DMS153 treated with DMSO at 0.1 percent for 48 hours (cell line): Measurements from ENCODE around the gene NR2F2.

Experiments
- DNase-seq: peaks from one replicate; lab custom pipeline; 2025; ENCODE audit not compliant: unreplicated experiment; lab: John Stamatoyannopoulos, UW

NR2F2 gene

GRCh38 chr15:96316953-96317629 lies 13.4 kb upstream of the NR2F2 start:
- no peak for DNase-seq

GRCh38 chr15:96320107-96320506 lies 10.4 kb upstream of the NR2F2 start:
- DNase-seq = no peak

DNA sequence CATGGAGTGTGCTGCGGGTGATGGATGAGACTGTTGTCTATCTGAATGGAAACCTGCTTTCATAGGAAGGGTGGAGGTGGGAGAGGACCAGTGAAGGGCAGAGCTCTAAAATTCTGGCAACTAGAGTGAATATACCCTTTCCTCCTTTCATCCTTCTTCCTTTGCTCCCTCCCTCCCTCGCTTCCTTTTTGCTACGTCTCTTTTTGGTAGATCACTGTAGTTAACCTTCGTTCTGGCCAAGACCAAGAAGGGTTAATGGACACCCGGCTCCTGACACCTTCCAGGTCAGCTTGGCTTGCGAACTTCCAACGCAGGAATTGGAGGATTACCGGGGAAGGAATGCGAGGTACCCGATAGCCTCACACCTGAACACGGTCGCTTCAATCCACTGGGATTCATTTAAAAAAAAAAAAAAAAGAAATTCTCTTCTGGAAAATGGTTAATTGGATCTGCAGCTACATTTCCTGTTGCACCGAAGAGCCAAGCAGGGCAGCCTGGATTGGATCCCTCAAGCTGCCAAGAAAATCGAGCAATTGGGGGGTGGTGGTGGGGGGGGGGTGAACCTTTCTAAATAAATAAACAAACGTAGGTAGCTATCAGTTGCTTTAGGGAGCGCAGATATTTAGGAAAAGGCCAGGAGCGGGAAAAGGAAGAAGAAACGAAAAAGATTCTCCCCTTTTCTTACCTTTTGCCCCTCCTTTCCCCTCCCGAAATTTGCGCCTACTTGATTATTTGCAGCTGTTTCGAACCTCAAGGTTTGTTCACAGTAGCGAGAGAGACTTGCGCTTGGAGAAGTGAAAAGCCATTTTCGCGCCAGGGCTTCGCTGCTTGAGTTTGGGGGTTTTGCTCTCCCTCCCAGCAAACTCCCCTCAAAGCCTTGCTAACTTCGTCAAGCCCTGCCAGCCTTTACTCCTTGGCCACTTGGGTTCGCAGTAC lies 9.5 kb upstream of the NR2F2 start:
- no peak for DNase-seq

GRCh38 chr15:96321639-96322535 lies 8.6 kb upstream of the NR2F2 start:
- no peak for DNase-seq

DNA sequence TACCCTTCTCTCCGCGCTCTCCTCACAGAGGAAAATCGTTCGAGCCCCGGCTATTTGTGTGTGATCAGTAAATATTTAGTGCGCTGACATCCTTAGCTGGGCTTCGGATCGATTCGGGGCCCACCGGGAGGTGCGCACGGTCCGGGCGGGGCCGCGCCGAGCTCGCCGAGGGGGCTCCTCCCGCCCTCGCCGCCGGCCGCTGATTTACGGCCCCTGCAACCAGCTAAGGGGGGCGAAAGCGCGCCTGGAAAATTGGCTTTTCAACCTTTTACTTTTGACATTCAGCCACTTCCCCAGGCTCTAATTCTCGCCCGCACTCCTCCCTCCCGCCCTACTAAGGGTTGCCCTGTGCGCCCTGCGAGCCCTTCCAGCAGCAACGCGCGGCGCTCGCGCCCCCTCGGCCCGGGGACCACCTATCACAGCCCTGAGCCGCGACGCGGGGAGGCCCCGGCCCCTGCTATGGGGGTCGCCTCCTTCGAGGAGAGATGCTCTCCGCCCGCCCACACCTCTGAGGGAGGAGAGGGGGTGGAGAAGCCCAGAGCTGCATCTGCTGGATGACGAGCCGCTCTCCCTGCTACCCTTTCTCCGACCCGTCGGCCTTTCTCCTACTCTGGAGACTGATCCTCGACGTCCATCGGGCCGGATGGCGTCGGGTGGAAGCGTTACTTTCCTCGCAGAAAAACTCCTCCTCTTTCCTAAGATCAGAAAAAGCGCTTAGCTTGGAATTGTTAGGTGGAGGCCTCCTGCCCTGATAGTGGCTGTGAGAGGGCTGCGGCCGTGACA lies 7.8 kb upstream of the NR2F2 start:
- DNase-seq = no peak

DNA sequence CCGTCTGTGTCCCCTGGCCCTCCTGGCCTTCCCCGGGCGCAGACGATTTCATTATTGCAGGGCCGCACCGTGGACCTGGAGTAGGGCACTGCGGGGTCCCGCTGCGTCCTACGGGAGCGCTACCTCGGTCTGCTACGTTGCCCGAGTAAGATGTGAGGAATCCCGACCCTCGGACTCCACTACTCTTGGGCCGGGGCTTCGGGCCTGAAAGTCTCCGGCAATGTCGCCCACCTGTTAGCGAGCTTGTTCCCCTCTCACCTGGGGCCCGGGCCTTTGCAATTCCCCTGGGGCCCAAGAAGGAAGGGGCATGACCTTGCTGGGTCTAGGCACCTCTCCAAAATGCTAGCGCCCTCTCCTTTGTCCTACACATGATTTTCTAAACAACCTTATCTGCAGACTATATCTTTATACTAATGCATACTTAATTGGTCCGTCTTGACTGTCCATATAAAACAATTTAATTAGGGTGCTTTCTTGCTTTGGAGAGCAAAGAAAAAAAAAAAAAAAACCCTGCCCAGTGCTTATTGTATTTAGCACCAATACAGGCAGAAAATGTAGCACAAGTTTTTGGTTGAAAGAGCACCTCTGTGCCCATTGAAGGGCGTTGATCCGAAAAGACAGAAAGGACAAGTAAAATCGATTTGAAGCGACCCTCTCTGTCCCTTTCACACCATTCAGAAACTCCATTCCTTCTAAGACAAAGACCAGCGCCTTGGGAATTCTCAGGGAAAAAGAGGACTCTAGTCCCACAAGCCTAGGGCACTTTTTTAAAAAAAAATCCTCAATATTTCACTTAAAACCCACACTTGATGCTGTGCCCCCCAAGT lies 7.0 kb upstream of the NR2F2 start:
- no peak for DNase-seq

DNA sequence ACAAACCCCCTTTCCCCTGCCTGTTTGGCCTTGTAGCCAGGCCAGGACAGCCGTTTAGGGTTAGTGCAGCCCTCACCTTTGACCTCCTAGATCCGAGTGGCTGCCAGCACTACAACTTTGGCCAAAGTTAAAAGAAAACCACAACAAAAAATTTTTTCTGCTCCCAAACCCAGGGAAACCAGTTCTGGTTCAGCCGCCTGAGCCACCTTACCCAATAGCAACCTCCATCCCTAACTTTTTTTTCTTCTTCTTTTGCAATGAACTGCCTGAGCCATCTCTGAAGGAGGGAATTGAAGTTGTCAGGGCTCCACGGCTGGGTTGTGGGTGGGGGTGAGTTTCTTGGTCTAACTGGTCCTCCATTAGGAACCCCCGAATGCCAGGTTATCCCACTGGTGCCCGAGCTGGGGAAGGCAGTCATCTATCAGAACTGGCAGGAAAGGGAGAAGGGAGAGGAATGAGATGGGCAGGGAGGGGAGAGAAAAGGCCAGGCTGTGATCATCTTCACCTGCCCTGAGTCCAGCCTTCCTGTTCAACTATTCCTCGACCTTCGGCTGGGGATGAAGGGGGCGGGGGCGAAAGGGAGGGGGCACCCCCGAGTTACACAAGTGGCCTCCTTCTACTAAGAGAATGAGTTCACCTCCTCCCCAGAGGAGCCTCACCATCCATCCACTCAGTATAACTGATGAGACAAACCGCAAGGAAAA lies 6.2 kb upstream of the NR2F2 start:
- no peak for DNase-seq

- DNase-seq = no peak
Observed at GRCh38 chr15:96324940-96325540, 5.5 kb upstream of the NR2F2 start.

GRCh38 chr15:96325541-96326327 lies 4.8 kb upstream of the NR2F2 start:
- DNase-seq = no peak

DNA sequence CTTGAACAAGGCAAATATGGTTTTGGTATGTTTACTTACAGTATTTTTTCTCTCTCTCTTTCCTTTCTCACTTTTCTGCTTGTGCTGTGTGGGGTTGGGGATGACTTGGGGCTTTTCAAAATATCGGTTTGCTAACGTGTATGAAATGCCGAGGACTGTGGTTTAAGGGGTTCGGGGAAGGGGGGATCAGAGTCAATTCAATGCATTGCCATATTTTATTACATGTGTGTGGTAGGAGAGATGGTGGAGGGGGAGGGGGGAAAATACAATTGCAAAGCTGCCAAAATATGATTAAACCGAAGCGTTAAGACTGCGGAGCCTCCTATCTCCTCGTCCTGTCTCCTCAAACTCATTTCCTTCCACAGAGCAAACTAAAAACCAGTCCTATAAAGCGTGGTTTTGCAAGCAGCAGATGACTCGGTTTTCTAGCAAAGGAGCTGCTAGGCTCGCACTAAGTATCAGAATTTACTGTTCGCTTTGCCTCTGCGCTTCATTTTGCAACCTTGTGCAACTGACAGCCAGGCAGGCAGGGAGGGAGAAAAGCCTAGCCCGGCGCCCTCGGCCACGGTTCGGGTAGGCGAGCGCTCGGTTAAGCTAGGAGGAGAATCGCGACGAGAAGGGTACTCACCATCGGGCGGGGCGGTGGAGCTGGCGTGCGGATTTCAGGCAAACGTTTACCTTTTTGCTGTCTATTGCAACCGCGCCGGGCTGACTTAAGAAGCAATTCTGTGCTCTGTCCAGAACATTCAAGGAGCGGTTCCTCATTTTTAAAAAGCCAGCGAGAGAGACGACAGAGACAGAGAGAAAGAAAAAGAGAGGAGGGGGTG lies 4.0 kb upstream of the NR2F2 start:
- no peak for DNase-seq

DNA sequence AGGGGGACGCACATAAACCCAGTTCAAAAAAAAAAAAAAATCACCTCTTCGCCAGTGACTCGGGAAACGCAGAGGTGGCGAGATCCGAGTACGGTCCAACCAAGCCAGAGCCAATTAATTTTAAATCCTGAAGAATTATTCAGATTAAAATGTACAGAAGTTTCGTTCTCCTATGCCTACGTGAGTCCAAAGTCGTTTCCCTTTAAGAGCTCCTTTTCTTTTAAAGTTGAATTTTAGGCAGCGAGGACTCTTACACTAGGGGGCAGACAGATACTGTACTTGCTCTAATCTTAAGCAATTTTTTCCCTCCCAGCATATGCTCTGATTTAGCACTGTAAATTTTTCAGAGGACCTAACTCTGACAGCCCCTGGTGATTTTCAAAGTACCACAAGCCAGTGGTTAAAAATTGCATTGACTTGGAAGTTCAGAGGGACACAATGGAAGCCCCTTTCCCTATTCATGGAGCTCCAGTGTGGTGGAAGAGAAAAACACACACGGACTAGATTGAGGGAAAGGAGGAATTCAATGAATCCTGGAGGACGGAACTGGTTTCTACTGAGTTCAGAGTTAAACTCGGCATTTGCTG lies 3.3 kb upstream of the NR2F2 start:
- no peak for DNase-seq

GRCh38 chr15:96328181-96328876 lies 2.2 kb upstream of the NR2F2 start:
- DNase-seq = no peak

GRCh38 chr15:96328877-96329195 lies 1.7 kb upstream of the NR2F2 start:
- no peak for DNase-seq

GRCh38 chr15:96329403-96329981 lies 1.0 kb upstream of the NR2F2 start:
- no peak for DNase-seq

DNA sequence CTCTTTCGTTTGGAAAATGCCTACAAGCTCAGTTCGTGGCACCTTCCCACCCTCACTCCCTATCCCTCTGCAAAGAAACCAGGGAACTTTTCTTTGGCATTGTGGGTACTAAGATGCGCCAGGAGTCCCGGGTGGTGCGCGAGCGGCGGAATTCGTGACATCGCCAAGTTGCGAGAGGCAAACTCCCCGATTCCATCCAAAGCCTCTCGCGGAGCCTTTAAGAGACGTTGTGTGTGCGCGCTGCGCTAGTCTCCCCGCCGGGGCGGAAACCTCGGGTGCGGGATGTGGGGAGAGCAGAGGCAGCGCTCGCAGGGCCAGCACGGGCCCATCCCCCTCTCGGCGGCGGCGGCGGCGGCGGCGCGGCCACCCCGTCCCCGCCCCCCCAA lies 443 bp upstream of the NR2F2 start:
- DNase-seq = no peak
